Caco-2 (cell line): ENCODE measurements around the gene SUMO3. TPM values are rescaled to one million over a fixed set of nuclear protein-coding genes. Genes with fewer than 3 reads are reported as not detected.

Experiments used
- BruUV-seq: library from RNA; stranded (reverse); fragments of 400-500 nt; replicated peaks from 2 replicates; lab custom pipeline; 2021; lab: Mats Ljungman, UMichigan
- CTCF ChIA-PET: fragments of 300-600 bp; sonication (Branson Sonifier 250); formaldehyde crosslinking; loops from one replicate; lab custom pipeline; 2022; ENCODE audit warnings: antibody characterized with exemption; lab: Charles Lee
- POLR2A ChIA-PET: fragments of 300-600 bp; sonication (Branson Sonifier 250); formaldehyde crosslinking; loops from one replicate; lab custom pipeline; 2022; ENCODE audit warnings: antibody characterized with exemption; lab: Charles Lee
- DNase-seq, 2 experiments: peaks; one replicate each; pipeline versions ENCODE4 v3.0.0 to v3.0.0-alpha.2; 2020 to 2022
- H3K27me3 ChIP-seq: replicated peaks from 2 replicates; pipeline ENCODE4 v1.6.0; 2011; ENCODE audit warnings: low read length; ENCODE audit not compliant: control insufficient read depth, insufficient read depth
- H3K36me3 ChIP-seq: 2 replicates; pipeline ENCODE4 v1.5.1; 2011; ENCODE audit warnings: low read length; ENCODE audit not compliant: control insufficient read depth, insufficient read depth
- H3K4me1 ChIP-seq: fragments of 250-450 bp; sonication (Bioruptor Pico); 2 replicates; pipeline ENCODE4 v1.5.1; 2020; ENCODE audit warnings: mild to moderate bottlenecking
- H3K4me3 ChIP-seq: 2 replicates; pipeline ENCODE4 v1.5.1; 2011; ENCODE audit warnings: low read depth, mild to moderate bottlenecking, control low read depth, low read length
- H3K9me3 ChIP-seq: fragments of 250-450 bp; sonication (Bioruptor Pico); 2 replicates; pipeline ENCODE4 v1.5.1; 2020; ENCODE audit warnings: mild to moderate bottlenecking, moderate library complexity
- H3K27ac Mint-ChIP-seq: one replicate; pipeline ENCODE4 v1.8.0; 2022; ENCODE audit warnings: mixed read lengths; ENCODE audit not compliant: unreplicated experiment
- H3K27me3 Mint-ChIP-seq: one replicate; pipeline ENCODE4 v1.8.0; 2022; ENCODE audit warnings: mixed read lengths; ENCODE audit not compliant: insufficient read depth, unreplicated experiment
- H3K36me3 Mint-ChIP-seq: one replicate; pipeline ENCODE4 v1.8.0; 2022; ENCODE audit warnings: mild to moderate bottlenecking, mixed read lengths; ENCODE audit not compliant: insufficient read depth, unreplicated experiment
- H3K4me1 Mint-ChIP-seq: one replicate; pipeline ENCODE4 v1.8.0; 2022; ENCODE audit warnings: low read depth, mixed read lengths; ENCODE audit not compliant: unreplicated experiment
- H3K4me3 Mint-ChIP-seq: one replicate; pipeline ENCODE4 v1.8.0; 2022; ENCODE audit warnings: mild to moderate bottlenecking, moderate library complexity, mixed read lengths; ENCODE audit not compliant: unreplicated experiment
- H3K9me3 Mint-ChIP-seq: one replicate; pipeline ENCODE4 v1.8.0; 2022; ENCODE audit warnings: mixed read lengths; ENCODE audit not compliant: unreplicated experiment
- CTCF ChIP-seq, 2 experiments: fragments of 200-600 bp in 1 of 2; IDR thresholded peaks; 1 replicate in 1 of 2; 2 replicates in 1 of 2; pipeline versions ENCODE4 v1.5.1 to v1.8.0; 2011 to 2022; ENCODE audit warnings: antibody characterized with exemption in 1 of 2, control low read depth in 1 of 2, inconsistent platforms in 1 of 2, low read depth in 1 of 2, low read length in 1 of 2, mild to moderate bottlenecking in 1 of 2, moderate library complexity in 1 of 2; ENCODE audit not compliant: insufficient read depth in 1 of 2, severe bottlenecking in 1 of 2, unreplicated experiment in 1 of 2
- intact Hi-C: fragments of 100-400 bp; cut with micrococcal nuclease; formaldehyde crosslinking; loops from one replicate; pipeline ENCODE4 v1.10.0; 2022; ENCODE audit not compliant: unreplicated experiment
- total RNA-seq: library from RNA; stranded (reverse); gene quantifications from 2 replicates; pipeline ENCODE4 v1.2.3, GENCODE V29; 2022

SUMO3 gene
- total RNA-seq, 1 experiment from 2014 or later = 118 TPM

DNA sequence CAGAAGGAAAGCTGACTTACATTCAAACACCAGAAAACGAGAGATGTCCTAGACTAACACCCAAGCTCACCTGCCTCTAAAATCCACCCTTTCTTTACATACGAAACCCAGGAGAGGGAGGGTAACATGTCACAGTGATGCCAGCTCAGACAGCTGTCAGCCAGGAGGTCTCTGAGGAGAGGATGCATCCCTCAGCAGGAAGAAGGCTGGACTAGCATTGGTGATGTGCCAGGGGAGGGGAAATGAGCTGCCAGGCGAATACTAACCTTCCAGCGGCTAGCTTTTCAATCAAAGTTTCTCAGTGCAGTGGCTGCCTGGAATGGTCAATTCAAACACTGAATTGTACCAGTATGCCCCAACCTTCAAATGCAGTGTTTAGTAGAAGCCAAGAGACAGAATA is 12.6 kb downstream of the SUMO3 start:
- CTCF ChIA-PET = no interaction called here
- intact Hi-C loops = no loop called here
- Histone ChIP-seq H3K4me3 (no peak overlapping the region), H3K36me3 (peaks cover 2% of the 10 kb centered on the region), H3K4me1 (peaks cover 13% of the 10 kb centered on the region; the same call in 1 of the 2 replicates), H3K27me3 (no peaks in the 10 kb centered on the region), H3K9me3 (no peaks in the 10 kb centered on the region)
- no peak for TF ChIP-seq CTCF (IDR thresholded peaks at IDR 0.05; ENCODE audit: insufficient read depth in 1 of 2, low read depth in 1 of 2, low read length in 1 of 2, severe bottlenecking in 1 of 2, unreplicated experiment in 1 of 2)
- Mint-ChIP-seq H3K4me1 (peaks cover 7% of the 10 kb centered on the region), H3K27ac (no peak overlapping the region), H3K4me3 (no peak overlapping the region), H3K36me3 (peaks cover 87% of the 10 kb centered on the region), H3K9me3 (no peaks in the 10 kb centered on the region), H3K27me3 (no peaks in the 10 kb centered on the region)
- POLR2A ChIA-PET = no interaction called here
- no peak for DNase-seq
- BruUV-seq = no TSS peak

DNA sequence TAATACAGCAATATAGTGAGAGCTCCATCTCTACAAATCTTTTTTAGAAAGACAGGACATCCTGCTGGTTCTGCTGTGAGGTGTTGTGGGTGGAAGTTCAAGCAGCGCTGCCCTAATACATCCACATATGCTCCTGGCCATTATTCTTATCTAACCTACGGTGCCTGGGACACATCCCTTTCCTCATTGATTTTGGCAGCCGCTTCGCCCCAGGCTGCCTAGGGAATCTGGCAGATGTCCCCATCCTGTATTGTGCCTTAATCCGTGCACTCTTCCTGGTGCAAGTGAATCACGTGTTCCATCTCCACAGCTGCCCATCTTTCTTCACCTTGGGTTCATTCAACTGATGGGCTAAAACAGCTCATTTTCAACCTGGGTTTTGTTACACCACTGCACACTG is 13.1 kb downstream of the SUMO3 start:
- Histone ChIP-seq H3K36me3 (peaks cover 1% of the 10 kb centered on the region; the same call in 1 of the 2 replicates), H3K4me1 (peaks cover 17% of the 10 kb centered on the region), H3K9me3 (no peaks in the 10 kb centered on the region), H3K27me3 (no peaks in the 10 kb centered on the region), H3K4me3 (no peak overlapping the region)
- Mint-ChIP-seq H3K9me3 (no peaks in the 10 kb centered on the region), H3K4me3 (no peak overlapping the region), H3K36me3 (peaks cover 86% of the 10 kb centered on the region), H3K27ac (no peak overlapping the region), H3K4me1 (peaks cover 11% of the 10 kb centered on the region), H3K27me3 (no peaks in the 10 kb centered on the region)
- BruUV-seq = no TSS peak
- ChIA-PET POLR2A (no interaction called here), CTCF (no interaction called here)
- DNase-seq = no peak
- intact Hi-C loops = no loop called here
- TF ChIP-seq CTCF (IDR thresholded peaks at IDR 0.05; ENCODE audit: insufficient read depth in 1 of 2, low read depth in 1 of 2, low read length in 1 of 2, severe bottlenecking in 1 of 2, unreplicated experiment in 1 of 2) = no peak

DNA sequence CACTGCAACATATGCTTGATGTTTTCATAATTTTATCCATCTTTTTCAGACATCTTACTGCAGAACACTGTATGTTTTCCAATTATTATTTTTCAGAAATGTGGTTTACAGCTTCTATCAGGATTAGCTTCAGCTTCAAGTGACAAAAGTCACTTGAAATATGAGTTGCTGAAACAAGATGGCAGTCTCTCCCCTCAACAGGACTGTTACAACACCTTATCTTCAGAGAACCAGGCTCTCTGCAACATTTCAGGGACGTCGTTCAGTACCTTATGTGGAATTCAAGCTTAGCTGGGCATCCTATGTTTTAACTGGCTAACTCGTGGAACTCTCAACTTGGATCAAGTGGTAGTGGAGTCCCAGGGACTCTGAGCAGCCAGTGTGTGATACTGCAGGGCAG is 14.2 kb downstream of the SUMO3 start:
- Mint-ChIP-seq H3K9me3 (no peaks in the 10 kb centered on the region), H3K27me3 (no peaks in the 10 kb centered on the region), H3K4me1 (peaks cover 14% of the 10 kb centered on the region), H3K4me3 (no peak overlapping the region), H3K27ac (no peak overlapping the region), H3K36me3 (peaks cover 86% of the 10 kb centered on the region)
- POLR2A ChIA-PET = no interaction called here
- H3K9me3 ChIP-seq = no peaks in the 10 kb centered on the region
- DNase-seq = no peak
- peaks cover 22% of the 10 kb centered on the region for H3K4me1 ChIP-seq
- no peaks in the 10 kb centered on the region for H3K27me3 ChIP-seq
- no TSS peak for BruUV-seq
- intact Hi-C loops = no loop called here
- no peak overlapping the region for H3K4me3 ChIP-seq
- CTCF ChIA-PET = no interaction called here
- H3K36me3 ChIP-seq = peaks cover 1% of the 10 kb centered on the region; the same call in 1 of the 2 replicates
- no peak for TF ChIP-seq CTCF (IDR thresholded peaks at IDR 0.05; ENCODE audit: insufficient read depth in 1 of 2, low read depth in 1 of 2, low read length in 1 of 2, severe bottlenecking in 1 of 2, unreplicated experiment in 1 of 2)
